Esophagus muscularis mucosa (tissue), 4 donors: ENCODE results near the gene REX1BD. TPM values are rescaled to one million over a fixed set of nuclear protein-coding genes. Genes with fewer than 3 reads are reported as not detected.

ENCODE experiments used
- DNase-seq: peaks from one replicate; pipeline ENCODE4 v3.0.0-alpha.2; 2017; ENCODE audit errors: extremely low spot score
- H3K27ac ChIP-seq, 4 donors: fragments of 200-600 bp; sonication (generic); replicated peaks in 1 of 4; 1 replicate in 3 of 4; 2 replicates in 1 of 4; pipeline ENCODE4 v1.5.1; 2016 to 2019; ENCODE audit warnings: mild to moderate bottlenecking in 1 of 4
- H3K27me3 ChIP-seq, 4 donors: fragments of 200-600 bp; sonication (generic); one replicate each; pipeline versions ENCODE4 v1.5.1 to v1.6.0; 2016 to 2019
- H3K36me3 ChIP-seq, 4 donors: fragments of 200-600 bp; sonication (generic); one replicate each; pipeline ENCODE4 v1.5.1; 2016 to 2019
- H3K4me1 ChIP-seq, 4 donors: fragments of 200-600 bp; sonication (generic); one replicate each; pipeline ENCODE4 v1.5.1; 2016 to 2019
- H3K4me3 ChIP-seq, 4 donors: fragments of 200-600 bp; sonication (generic); 1 replicate in 2 of 4; 2 replicates in 2 of 4; pipeline ENCODE4 v1.5.1; 2016 to 2019; ENCODE audit warnings: mild to moderate bottlenecking in 4 of 4, moderate library complexity in 1 of 4
- H3K9me3 ChIP-seq, 4 donors: fragments of 200-600 bp; sonication (generic); 1 replicate in 3 of 4; 2 replicates in 1 of 4; pipeline ENCODE4 v1.5.1; 2016 to 2019
- CTCF ChIP-seq, 3 experiments: fragments of 200-600 bp in 2 of 3; fragments of 450-650 bp in 1 of 3; sonication (generic) in 2 of 3; IDR thresholded peaks; one replicate each; pipeline ENCODE4 v1.5.1; 2017 to 2019; ENCODE audit warnings: antibody characterized with exemption in 3 of 3, mild to moderate bottlenecking in 2 of 3, moderate library complexity in 1 of 3
- EP300 ChIP-seq: sonication (generic); formaldehyde crosslinking; IDR thresholded peaks from one replicate; pipeline ENCODE4 v1.6.1; 2017; ENCODE audit warnings: antibody characterized with exemption
- POLR2A ChIP-seq: fragments of 450-650 bp; IDR thresholded peaks from one replicate; pipeline ENCODE4 v1.6.1; 2017; ENCODE audit warnings: antibody characterized with exemption, moderate library complexity, mild to moderate bottlenecking, low read depth
- POLR2AphosphoS5 ChIP-seq, 2 donors: sonication (generic); formaldehyde crosslinking; IDR thresholded peaks; one replicate each; pipeline ENCODE4 v1.6.1; 2017; ENCODE audit warnings: antibody characterized with exemption in 2 of 2
- WGBS: methylation state at CpG from one replicate; pipeline ENCODE4 v1.1.5; 2018; 5-methylcytosine and 5-hydroxymethylcytosine counted together
- intact Hi-C: fragments of 100-400 bp; cut with DNase I; formaldehyde crosslinking; loops from one replicate; pipeline ENCODE4 v1.15.1; 2023
- total RNA-seq, 4 donors: library from RNA; depleted of rRNA; stranded (reverse); fragments of >200 nt; gene quantifications; one replicate each; pipeline versions ENCODE4 v1.1.0 to v1.2.1, GENCODE V29; 2016

Gene REX1BD
- total RNA-seq, 4 donors from 2014 or later: 56.1 to 77.7 (median 67.0) TPM

GRCh38 chr19:18620902-18621301 is 32.3 kb downstream of the REX1BD start:
- Histone ChIP-seq H3K4me1 (no peaks in the 10 kb centered on the region), H3K27me3 (peaks cover 0 to 28% (median 0%) of the 10 kb centered on the region in 4 donors)
- 92% methylated on average over 7 of the region's 7 CpGs for WGBS

GRCh38 chr19:18626906-18627305 is 38.3 kb downstream of the REX1BD start:
- Histone ChIP-seq H3K4me3 (no peak overlapping the region), H3K27me3 (no peaks in the 10 kb centered on the region), H3K4me1 (peaks cover 0 to 15% (median 6%) of the 10 kb centered on the region in 4 donors), H3K27ac (no peak overlapping the region), H3K9me3 (no peaks in the 10 kb centered on the region), H3K36me3 (no peaks in the 10 kb centered on the region)
- WGBS: 69% methylated on average over 2 of the region's 2 CpGs
- no peak for DNase-seq
- intact Hi-C loops: no loop called here
- TF ChIP-seq POLR2A: no peak

More at GRCh38 chr19:18620902-18621301, 32.3 kb downstream of the REX1BD start:
- Histone ChIP-seq H3K27ac (no peak overlapping the region), H3K4me3 (no peak overlapping the region), H3K36me3 (no peaks in the 10 kb centered on the region), H3K9me3 (no peaks in the 10 kb centered on the region)
- TF ChIP-seq EP300: no peak
- no peak for DNase-seq
- intact Hi-C loops: no loop called here

- WGBS: 72% methylated on average over 15 of the region's 15 CpGs
- H3K27ac ChIP-seq: peak overlapping the region; percentile 16 to 62 (median 30)
- H3K27me3 ChIP-seq: no peaks in the 10 kb centered on the region
- no peaks in the 10 kb centered on the region for H3K9me3 ChIP-seq
- DNase-seq: no peak
- peak; percentile 86 to 89 for TF ChIP-seq POLR2AphosphoS5 (IDR thresholded peaks at IDR 0.05)
- TF ChIP-seq CTCF (IDR thresholded peaks at IDR 0.05): no peak
- TF ChIP-seq EP300: peak; percentile 90
- TF ChIP-seq POLR2A: no peak
- intact Hi-C loops: no loop called here
- H3K4me3 ChIP-seq: no peak overlapping the region
- H3K36me3 ChIP-seq: no peaks in the 10 kb centered on the region
- H3K4me1 ChIP-seq: peaks cover 0 to 15% (median 6%) of the 10 kb centered on the region in 4 donors
These were observed 40.8 kb downstream of the REX1BD start for GRCh38 chr19:18629166-18630088.

- H3K9me3 ChIP-seq: no peaks in the 10 kb centered on the region
- H3K36me3 ChIP-seq: no peaks in the 10 kb centered on the region
- no peak overlapping the region for H3K4me3 ChIP-seq
- TF ChIP-seq POLR2AphosphoS5 (IDR thresholded peaks at IDR 0.05) (no peak), EP300 (no peak), POLR2A (no peak), CTCF (IDR thresholded peaks at IDR 0.05) (no peak)
- WGBS: 69% methylated on average over 5 of the region's 8 CpGs
- DNase-seq: no peak
- no peak overlapping the region for H3K27ac ChIP-seq
- H3K4me1 ChIP-seq: peaks cover 17 to 41% (median 31%) of the 10 kb centered on the region in 4 donors
- intact Hi-C loops: no loop called here
- H3K27me3 ChIP-seq: no peaks in the 10 kb centered on the region
These were observed 44.7 kb downstream of the REX1BD start for GRCh38 chr19:18633321-18633720.

GRCh38 chr19:18634612-18635297 is 46.2 kb downstream of the REX1BD start:
- no peaks in the 10 kb centered on the region for H3K36me3 ChIP-seq
- H3K27me3 ChIP-seq: no peaks in the 10 kb centered on the region
- no peaks in the 10 kb centered on the region for H3K9me3 ChIP-seq
- intact Hi-C loops: loop anchor here (5.0 kb wide), 1 partner anchor 38 kb away; no protein-coding TSS in a partner anchor
- H3K4me3 ChIP-seq: no peak overlapping the region
- no peak for DNase-seq
- no peak for TF ChIP-seq EP300
- TF ChIP-seq POLR2AphosphoS5 (IDR thresholded peaks at IDR 0.05): no peak
- no peak for TF ChIP-seq CTCF (IDR thresholded peaks at IDR 0.05)
- no peak for TF ChIP-seq POLR2A
- no peak overlapping the region for H3K27ac ChIP-seq
- peaks cover 17 to 46% (median 38%) of the 10 kb centered on the region in 4 donors for H3K4me1 ChIP-seq
- 60% methylated on average over 12 of the region's 12 CpGs for WGBS
